Measurements from ENCODE around the gene EPS8L2.

Gene EPS8L2

DNA sequence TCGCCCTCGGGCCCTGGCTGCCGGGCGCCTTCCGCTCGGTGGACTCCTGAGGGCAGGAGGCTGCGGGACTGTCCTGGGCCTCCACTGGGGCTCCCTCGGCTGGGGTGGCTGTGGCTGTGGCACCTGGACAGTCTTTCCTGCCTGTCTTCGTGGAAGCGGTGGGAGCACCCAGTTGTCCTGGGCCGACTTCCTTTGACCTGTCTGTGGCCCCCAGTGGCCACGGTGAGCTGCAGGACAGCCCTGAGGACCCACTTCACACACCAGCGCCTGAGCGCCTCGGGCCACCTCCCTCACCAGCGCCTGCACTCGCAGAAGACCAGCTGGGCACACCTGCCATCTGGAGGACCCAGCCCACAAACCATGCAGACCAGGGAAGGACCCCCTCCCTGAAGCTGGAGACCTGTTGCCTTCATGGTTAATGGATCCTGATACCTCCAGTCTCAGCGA is 1.8 kb upstream of the EPS8L2 start:
- Histone ChIP-seq H3K9ac (ENCODE audit: low read length) (no peak overlapping the region), H3K9me2 (replicated peaks; ENCODE audit: insufficient read depth, low read length) (no peaks in the 10 kb centered on the region), H3F3A (ENCODE audit: insufficient read depth) (no peaks in the 10 kb centered on the region), H3K9me3 (ENCODE audit: insufficient read depth, low read length) (no peaks in the 10 kb centered on the region), H3K27me3 (ENCODE audit: low read length) (no peaks in the 10 kb centered on the region), H3K36me3 (ENCODE audit: low read length) (no peaks in the 10 kb centered on the region), H3K4me2 (ENCODE audit: low read depth, low read length, poor library complexity, severe bottlenecking) (no peak overlapping the region), H2AFZ (ENCODE audit: low read depth, low read length, severe bottlenecking) (no peak overlapping the region), H3K79me2 (ENCODE audit: insufficient read depth, low read length) (no peaks in the 10 kb centered on the region), H3K4me3 (ENCODE audit: insufficient read depth, low read length, poor library complexity, severe bottlenecking) (no peak overlapping the region), H4K20me1 (ENCODE audit: low read depth, low read length) (no peaks in the 10 kb centered on the region), H3K27ac (ENCODE audit: low read depth, low read length) (no peak overlapping the region)
- TF ChIP-seq, protein P1, sequence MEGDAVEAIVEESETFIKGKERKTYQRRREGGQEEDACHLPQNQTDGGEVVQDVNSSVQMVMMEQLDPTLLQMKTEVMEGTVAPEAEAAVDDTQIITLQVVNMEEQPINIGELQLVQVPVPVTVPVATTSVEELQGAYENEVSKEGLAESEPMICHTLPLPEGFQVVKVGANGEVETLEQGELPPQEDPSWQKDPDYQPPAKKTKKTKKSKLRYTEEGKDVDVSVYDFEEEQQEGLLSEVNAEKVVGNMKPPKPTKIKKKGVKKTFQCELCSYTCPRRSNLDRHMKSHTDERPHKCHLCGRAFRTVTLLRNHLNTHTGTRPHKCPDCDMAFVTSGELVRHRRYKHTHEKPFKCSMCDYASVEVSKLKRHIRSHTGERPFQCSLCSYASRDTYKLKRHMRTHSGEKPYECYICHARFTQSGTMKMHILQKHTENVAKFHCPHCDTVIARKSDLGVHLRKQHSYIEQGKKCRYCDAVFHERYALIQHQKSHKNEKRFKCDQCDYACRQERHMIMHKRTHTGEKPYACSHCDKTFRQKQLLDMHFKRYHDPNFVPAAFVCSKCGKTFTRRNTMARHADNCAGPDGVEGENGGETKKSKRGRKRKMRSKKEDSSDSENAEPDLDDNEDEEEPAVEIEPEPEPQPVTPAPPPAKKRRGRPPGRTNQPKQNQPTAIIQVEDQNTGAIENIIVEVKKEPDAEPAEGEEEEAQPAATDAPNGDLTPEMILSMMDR (IDR thresholded peaks at IDR 0.05; ENCODE audit: insufficient read depth, low read length, poor library complexity, severe bottlenecking) = no peak
- TF ChIP-seq EZH2phosphoT487 (conservative IDR thresholded peaks at IDR 0.05; ENCODE audit: low read length) = no peak

DNA sequence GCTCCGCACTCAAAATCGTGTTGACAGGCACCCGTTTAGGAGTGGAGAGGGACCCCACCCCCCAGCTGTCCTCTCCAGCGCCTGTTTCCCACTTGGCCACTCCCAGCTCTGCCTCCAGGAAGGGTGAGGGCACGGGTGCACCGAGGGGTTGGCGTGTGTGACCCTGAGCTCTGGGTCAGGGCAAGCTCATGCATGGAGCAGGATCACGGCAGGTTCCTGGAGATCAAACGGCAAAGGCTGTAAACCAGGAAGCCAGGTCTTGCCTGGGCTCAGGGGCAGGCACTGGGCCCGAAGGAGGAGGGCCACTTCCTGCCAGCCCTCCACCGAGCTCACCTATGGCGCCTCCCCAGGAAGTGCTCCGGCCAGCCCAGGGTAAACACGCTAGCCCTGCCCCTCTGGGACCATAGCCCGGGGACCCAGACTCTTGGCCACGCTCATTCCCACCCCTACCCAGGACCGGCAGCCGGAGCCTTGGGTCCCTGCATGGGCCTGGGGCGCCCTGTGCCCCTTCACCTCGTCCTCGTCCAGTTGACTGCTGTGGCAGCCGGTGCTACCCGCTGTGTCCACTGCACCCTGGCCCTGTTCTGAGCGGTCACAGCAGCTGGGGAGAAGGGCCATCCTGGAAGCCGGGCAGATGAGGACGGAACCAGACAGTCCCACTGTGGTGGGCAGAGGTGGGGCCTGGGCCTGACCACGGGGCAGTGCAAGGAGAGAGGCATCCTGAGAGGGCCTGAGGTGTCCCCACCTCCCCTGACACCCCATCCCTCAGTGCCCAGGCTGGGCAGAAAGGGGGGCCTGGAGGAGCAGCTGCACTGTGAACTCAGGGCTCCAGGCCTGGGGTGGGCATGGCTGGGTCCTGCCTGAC is 1.0 kb upstream of the EPS8L2 start:
- no peaks in the 10 kb centered on the region for H3K27me3 ChIP-seq (ENCODE audit: low read length)
- H3F3A ChIP-seq (ENCODE audit: insufficient read depth) = no peaks in the 10 kb centered on the region
- H3K9ac ChIP-seq (ENCODE audit: low read length) = no peak overlapping the region
- H2AFZ ChIP-seq (ENCODE audit: low read depth, low read length, severe bottlenecking) = no peak overlapping the region
- no peaks in the 10 kb centered on the region for H4K20me1 ChIP-seq (ENCODE audit: low read depth, low read length)
- no peaks in the 10 kb centered on the region for H3K9me2 ChIP-seq (replicated peaks; ENCODE audit: insufficient read depth, low read length)
- no peaks in the 10 kb centered on the region for H3K79me2 ChIP-seq (ENCODE audit: insufficient read depth, low read length)
- no peak overlapping the region for H3K4me3 ChIP-seq (ENCODE audit: insufficient read depth, low read length, poor library complexity, severe bottlenecking)
- no peak overlapping the region for H3K27ac ChIP-seq (ENCODE audit: low read depth, low read length)
- H3K4me2 ChIP-seq (ENCODE audit: low read depth, low read length, poor library complexity, severe bottlenecking) = no peak overlapping the region
- no peaks in the 10 kb centered on the region for H3K36me3 ChIP-seq (ENCODE audit: low read length)
- TF ChIP-seq, protein P1 (IDR thresholded peaks at IDR 0.05; ENCODE audit: insufficient read depth, low read length, poor library complexity, severe bottlenecking) = no peak
- TF ChIP-seq EZH2phosphoT487 (conservative IDR thresholded peaks at IDR 0.05; ENCODE audit: low read length) = no peak
- H3K9me3 ChIP-seq (ENCODE audit: insufficient read depth, low read length) = no peaks in the 10 kb centered on the region

DNA sequence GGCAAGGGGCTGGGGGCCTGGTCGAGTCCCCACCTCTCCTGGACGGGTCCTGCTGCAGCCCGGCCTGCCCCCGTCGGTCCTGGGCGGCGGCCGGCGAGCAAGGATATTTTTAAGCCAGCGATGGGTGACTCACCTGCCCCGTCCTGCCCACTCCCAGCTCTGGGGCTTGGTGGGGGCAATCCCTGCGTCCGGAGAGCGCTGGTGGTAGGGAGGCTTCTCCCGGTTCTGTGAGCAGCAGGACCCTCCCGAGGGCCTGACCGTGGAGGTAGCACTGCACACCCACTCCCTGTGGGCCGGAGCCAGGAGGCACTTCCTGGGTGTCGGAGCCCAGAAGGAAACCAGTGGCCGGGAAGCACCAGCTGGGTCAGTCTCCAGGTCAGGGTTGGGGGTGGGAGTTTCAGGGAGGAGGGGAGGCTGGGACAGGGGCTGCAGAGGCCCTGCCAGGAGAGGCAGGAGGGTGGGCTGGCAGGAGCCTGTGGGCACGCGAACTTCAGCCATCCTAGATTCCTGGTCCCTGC is 467 bp downstream of the EPS8L2 start:
- H3K79me2 ChIP-seq (ENCODE audit: insufficient read depth, low read length) = no peaks in the 10 kb centered on the region
- H2AFZ ChIP-seq (ENCODE audit: low read depth, low read length, severe bottlenecking) = no peak overlapping the region
- H3K4me3 ChIP-seq (ENCODE audit: insufficient read depth, low read length, poor library complexity, severe bottlenecking) = no peak overlapping the region
- H3K9ac ChIP-seq (ENCODE audit: low read length) = no peak overlapping the region
- no peaks in the 10 kb centered on the region for H3F3A ChIP-seq (ENCODE audit: insufficient read depth)
- H3K27ac ChIP-seq (ENCODE audit: low read depth, low read length) = no peak overlapping the region
- H3K27me3 ChIP-seq (ENCODE audit: low read length) = no peaks in the 10 kb centered on the region
- no peaks in the 10 kb centered on the region for H4K20me1 ChIP-seq (ENCODE audit: low read depth, low read length)
- no peaks in the 10 kb centered on the region for H3K9me2 ChIP-seq (replicated peaks; ENCODE audit: insufficient read depth, low read length)
- no peak overlapping the region for H3K4me2 ChIP-seq (ENCODE audit: low read depth, low read length, poor library complexity, severe bottlenecking)
- H3K36me3 ChIP-seq (ENCODE audit: low read length) = no peaks in the 10 kb centered on the region
- no peaks in the 10 kb centered on the region for H3K9me3 ChIP-seq (ENCODE audit: insufficient read depth, low read length)
- no peak for TF ChIP-seq EZH2phosphoT487 (conservative IDR thresholded peaks at IDR 0.05; ENCODE audit: low read length)
